HCT116 (cell line): Measurements from ENCODE around the gene ZIC4.

Source experiments
- CEBPB ChIP-seq: IDR thresholded peaks from 2 replicates; pipeline ENCODE4 v1.6.1; 2012; ENCODE audit warnings: low read depth
- EGR1 ChIP-seq: IDR thresholded peaks from 2 replicates; pipeline ENCODE4 v1.6.1; 2012; ENCODE audit warnings: low read depth
- EZH2 ChIP-seq: fragments of 200-600 bp; sonication (generic); IDR thresholded peaks from 2 replicates; pipeline ENCODE4 v1.6.1; 2017; ENCODE audit warnings: antibody characterized with exemption, mixed run types
- EZH2phosphoT487 ChIP-seq: fragments of 200-600 bp; IDR thresholded peaks from 2 replicates; pipeline ENCODE4 v1.6.1; 2018; ENCODE audit warnings: antibody characterized with exemption, borderline replicate concordance
- JUND ChIP-seq: IDR thresholded peaks from 2 replicates; pipeline ENCODE4 v1.6.1; 2012
- POLR2A ChIP-seq: IDR thresholded peaks from 2 replicates; pipeline ENCODE4 v1.7.0; 2011; ENCODE audit warnings: borderline replicate concordance; ENCODE audit not compliant: insufficient read depth, insufficient read length; ENCODE audit errors: extremely low read depth
- POLR2AphosphoS5 ChIP-seq: IDR thresholded peaks from 2 replicates; pipeline ENCODE4 v1.6.1; 2011; ENCODE audit warnings: mild to moderate bottlenecking, low read depth, low read length, moderate library complexity
- RAD21 ChIP-seq: IDR thresholded peaks from 2 replicates; pipeline ENCODE4 v1.6.1; 2012; ENCODE audit warnings: low read depth, mild to moderate bottlenecking
- ZFX ChIP-seq: fragments of 450-650 bp; IDR thresholded peaks from 2 replicates; pipeline ENCODE4 v1.6.1; 2017
- TF ChIP-seq, protein P1 (sequence below), 3 experiments: fragments of 200-600 bp in 1 of 3; sonication (generic) in 1 of 3; IDR thresholded peaks in 2 of 3; conservative IDR thresholded peaks in 1 of 3; 2 replicates each; pipeline ENCODE4 v1.5.1; 2012 to 2017; ENCODE audit warnings: low read depth in 2 of 3, low read length in 2 of 3, antibody characterized with exemption in 1 of 3, borderline replicate concordance in 1 of 3, control low read depth in 1 of 3, mild to moderate bottlenecking in 1 of 3, mixed read lengths in 1 of 3, mixed run types in 1 of 3, moderate library complexity in 1 of 3; ENCODE audit not compliant: insufficient read depth in 1 of 3
- TF ChIP-seq, protein P2 (sequence below): IDR thresholded peaks from 2 replicates; pipeline ENCODE4 v1.6.1; 2012; ENCODE audit warnings: low read depth
- TF ChIP-seq, protein P3 (sequence below): IDR thresholded peaks from 2 replicates; pipeline ENCODE4 v1.6.1; 2012

DNA sequence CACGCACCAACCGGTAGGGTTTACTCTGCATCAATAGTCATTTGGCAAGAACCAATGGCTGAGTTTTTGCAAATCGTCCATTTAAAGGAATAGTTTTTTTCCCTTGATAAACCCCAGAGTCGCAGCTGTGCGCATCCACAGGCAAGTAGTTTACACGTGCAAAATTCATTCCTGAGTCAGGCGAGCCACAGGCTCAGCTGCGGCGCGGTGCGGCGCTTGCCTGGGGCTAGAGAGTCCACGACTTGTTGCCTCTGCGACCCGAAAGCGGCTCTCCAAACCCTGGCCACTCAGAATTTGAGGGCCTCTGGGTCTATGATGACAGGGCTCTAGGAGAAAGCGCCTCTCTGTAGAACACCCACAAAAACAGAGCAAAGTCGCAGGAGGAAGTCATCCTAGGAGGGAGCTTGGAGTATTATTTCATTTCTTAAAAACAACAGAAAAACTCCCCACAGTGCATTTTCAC, 36.7 kb downstream of the ZIC4 start:
- TF ChIP-seq, protein P1, sequence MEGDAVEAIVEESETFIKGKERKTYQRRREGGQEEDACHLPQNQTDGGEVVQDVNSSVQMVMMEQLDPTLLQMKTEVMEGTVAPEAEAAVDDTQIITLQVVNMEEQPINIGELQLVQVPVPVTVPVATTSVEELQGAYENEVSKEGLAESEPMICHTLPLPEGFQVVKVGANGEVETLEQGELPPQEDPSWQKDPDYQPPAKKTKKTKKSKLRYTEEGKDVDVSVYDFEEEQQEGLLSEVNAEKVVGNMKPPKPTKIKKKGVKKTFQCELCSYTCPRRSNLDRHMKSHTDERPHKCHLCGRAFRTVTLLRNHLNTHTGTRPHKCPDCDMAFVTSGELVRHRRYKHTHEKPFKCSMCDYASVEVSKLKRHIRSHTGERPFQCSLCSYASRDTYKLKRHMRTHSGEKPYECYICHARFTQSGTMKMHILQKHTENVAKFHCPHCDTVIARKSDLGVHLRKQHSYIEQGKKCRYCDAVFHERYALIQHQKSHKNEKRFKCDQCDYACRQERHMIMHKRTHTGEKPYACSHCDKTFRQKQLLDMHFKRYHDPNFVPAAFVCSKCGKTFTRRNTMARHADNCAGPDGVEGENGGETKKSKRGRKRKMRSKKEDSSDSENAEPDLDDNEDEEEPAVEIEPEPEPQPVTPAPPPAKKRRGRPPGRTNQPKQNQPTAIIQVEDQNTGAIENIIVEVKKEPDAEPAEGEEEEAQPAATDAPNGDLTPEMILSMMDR (IDR thresholded peaks at IDR 0.05 in 2 of 3, conservative IDR thresholded peaks at IDR 0.05 in 1 of 3; ENCODE audit: borderline replicate concordance in 1 of 3, insufficient read depth in 1 of 3, low read depth in 2 of 3, low read length in 2 of 3), result no peak
- TF ChIP-seq POLR2A (no peak), EGR1 (no peak), POLR2AphosphoS5 (no peak), EZH2 (no peak), ZFX (no peak), RAD21 (no peak), JUND (no peak), EZH2phosphoT487 (no peak), CEBPB (no peak)
- TF ChIP-seq, protein P2, sequence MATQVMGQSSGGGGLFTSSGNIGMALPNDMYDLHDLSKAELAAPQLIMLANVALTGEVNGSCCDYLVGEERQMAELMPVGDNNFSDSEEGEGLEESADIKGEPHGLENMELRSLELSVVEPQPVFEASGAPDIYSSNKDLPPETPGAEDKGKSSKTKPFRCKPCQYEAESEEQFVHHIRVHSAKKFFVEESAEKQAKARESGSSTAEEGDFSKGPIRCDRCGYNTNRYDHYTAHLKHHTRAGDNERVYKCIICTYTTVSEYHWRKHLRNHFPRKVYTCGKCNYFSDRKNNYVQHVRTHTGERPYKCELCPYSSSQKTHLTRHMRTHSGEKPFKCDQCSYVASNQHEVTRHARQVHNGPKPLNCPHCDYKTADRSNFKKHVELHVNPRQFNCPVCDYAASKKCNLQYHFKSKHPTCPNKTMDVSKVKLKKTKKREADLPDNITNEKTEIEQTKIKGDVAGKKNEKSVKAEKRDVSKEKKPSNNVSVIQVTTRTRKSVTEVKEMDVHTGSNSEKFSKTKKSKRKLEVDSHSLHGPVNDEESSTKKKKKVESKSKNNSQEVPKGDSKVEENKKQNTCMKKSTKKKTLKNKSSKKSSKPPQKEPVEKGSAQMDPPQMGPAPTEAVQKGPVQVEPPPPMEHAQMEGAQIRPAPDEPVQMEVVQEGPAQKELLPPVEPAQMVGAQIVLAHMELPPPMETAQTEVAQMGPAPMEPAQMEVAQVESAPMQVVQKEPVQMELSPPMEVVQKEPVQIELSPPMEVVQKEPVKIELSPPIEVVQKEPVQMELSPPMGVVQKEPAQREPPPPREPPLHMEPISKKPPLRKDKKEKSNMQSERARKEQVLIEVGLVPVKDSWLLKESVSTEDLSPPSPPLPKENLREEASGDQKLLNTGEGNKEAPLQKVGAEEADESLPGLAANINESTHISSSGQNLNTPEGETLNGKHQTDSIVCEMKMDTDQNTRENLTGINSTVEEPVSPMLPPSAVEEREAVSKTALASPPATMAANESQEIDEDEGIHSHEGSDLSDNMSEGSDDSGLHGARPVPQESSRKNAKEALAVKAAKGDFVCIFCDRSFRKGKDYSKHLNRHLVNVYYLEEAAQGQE, result no peak
- TF ChIP-seq, protein P3, sequence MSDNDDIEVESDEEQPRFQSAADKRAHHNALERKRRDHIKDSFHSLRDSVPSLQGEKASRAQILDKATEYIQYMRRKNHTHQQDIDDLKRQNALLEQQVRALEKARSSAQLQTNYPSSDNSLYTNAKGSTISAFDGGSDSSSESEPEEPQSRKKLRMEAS, result no peak
